Ureter (tissue), 1 donor: ENCODE measurements around the gene YOD1. TPM values are rescaled to one million over a fixed set of nuclear protein-coding genes. Genes with fewer than 3 reads are reported as not detected.
A peak's percentile ranks its signal among the peaks of the same experiment; 100 is the strongest.

ENCODE experiments used
- DNase-seq: peaks from one replicate; pipeline ENCODE4 v3.0.0-alpha.2; 2020; ENCODE audit warnings: low spot score
- total RNA-seq: library from RNA; stranded (reverse); gene quantifications from one replicate; pipeline ENCODE4 v1.2.4, GENCODE V29; 2023
- donor health status: DM: yes; HTN: yes; CAD: no.

Gene YOD1
- total RNA-seq, 1 donor from 2014 or later, result 9.8 TPM

- no peak for DNase-seq
Observed at GRCh38 chr1:207009182-207009850, 41.7 kb downstream of the YOD1 start.

DNA sequence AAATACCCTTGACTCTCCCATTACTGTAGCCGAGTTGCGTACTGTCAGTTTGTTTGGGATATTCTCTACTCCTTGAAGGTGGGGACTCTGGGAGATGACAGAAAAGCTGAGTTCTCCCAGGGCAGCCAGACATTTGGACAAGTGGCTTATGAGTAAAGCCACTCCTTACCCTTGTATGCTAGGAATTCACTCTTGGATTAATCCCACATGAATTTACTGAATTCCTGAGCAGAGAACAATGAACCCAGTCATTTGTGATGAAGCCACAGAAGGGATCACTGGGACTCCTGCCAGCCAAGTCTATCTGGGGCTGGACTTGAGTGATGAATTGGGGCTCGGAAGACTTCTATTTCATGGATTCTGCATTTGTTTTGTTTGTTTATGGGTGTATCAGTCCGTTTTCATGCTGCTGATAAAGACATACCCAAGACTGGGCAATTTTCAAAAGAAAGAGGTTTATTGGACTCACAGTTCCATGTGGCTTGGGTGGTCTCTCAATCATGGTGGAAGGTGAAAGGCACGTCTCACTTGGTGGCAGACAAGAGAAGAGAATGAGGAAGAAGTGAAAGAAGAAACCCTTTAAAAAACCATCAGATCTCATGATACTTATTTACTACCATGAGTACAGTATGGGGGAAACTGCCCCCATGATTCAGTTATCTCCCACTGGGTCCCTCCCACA is 43.5 kb downstream of the YOD1 start:
- no peak for DNase-seq

DNA sequence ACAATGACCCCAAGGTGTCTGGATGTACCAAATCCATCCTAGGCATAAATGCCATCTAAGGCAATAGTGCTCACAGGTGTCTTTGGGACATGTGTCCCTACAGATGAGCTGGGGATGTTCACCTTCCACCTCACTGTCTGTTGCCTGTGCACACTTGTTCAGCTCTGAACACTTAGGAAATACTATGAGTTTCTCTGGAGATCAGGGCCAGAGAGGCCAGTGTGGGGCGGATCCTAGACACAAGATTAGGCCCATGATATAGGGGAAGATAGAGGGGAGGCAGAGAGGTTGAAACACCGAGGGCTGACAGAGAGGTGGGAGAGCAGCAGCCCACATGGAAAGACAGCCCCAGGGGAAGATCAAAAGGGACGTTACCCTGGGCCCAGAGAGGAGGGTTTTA is 44.1 kb downstream of the YOD1 start:
- no peak for DNase-seq

DNA sequence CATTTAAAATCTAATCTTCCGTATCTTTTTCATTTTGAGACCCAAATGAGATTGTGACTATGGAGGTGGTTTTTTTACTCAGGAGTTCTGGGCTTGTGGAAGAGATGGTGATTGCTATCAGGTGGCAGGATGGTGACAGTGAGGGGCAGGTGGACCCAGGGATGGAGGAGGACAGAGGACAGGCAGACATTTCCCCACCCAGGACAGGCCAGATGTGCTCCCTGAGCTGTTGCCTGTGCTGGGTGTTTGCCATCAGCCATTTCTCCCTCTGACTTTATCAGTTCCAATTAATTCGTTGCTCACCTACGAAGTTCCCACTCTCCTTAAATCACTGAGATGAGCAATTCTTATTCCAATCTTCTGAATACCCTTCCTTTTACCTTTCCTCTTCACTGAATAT is 44.9 kb downstream of the YOD1 start:
- no peak for DNase-seq

DNA sequence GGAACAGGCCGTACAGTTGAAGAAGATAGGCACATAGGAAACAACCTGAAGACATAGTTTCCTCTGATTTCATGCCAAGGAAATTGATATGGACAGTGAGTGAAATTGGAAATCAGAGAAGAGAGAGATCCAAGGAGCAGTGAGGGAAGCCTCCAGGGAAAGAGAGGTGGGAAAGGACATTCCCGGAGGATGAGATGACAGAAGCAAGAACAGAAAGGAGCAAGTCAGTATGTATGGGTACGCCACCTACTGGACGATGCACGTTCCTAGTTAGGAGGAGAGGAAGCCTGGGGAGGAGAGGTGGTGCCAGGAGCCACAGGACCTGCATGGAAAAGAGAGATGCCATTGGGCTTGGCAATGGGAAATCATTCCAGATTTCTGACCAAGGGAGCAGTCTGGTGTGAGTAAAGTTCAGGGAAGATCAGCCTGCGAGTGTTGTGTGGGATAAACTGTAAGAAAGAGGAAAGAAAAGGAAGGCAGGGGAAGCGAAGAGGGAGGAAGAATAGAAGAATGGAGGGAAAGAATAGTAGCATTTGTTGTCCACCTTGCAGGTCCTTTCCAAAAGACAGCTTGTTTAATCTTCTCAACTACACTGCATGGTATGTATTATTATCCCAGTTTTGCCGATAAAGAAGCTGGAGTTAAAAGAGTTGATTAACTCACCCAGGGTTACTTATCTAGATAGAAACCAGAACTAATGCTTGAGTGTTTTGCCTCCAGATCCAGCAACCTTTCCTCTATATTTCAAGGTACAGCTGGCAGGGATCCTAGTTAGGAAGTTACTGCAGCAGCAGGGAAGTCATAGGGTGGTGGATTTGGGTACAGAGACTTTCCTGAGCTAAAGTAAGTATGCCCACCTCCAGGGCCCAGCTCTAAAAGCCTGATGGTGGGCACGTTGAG is 45.8 kb downstream of the YOD1 start:
- no peak for DNase-seq

DNA sequence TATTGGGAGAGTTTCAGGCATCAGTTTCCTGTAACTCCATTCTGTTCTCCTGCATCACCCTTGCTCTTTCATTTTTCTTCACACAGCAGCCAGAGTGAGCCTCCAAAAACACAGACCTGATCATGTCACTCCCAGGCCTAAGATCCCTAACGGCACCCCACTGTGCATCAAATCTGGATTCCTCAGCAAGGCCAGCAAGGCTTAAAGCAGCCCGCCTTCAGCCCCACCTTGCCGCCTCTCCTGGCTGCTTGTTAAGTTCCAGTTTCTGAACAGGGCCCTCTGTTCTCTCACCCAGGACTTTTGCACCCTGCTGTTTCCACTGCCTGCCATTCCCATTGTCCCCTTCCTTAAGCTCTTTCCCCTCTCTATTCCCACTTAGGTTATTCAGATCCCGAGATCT is 47.8 kb downstream of the YOD1 start:
- no peak for DNase-seq

DNA sequence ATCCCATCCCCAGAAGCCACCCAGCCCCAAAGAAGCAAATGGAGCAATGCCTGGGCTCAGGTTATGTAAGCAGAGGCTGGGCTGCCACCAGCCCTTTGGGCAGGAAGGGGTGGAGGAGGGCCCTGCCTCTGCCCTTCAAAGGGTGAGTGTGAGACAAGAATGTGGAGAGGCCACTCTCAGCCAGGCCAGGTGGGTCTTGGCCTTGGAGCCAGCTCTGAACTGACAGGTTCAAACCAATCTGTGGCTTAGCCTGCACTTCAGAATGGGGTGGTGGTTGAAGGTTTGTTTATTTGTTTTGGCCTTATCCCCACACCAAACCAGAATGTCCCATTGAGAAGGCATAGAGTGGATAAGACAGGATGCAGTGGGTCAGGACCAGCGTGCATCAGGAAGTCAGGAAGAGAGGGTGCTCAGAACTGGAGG is 48.3 kb downstream of the YOD1 start:
- peak; percentile 76 for DNase-seq

GRCh38 chr1:207001492-207002245 is 49.3 kb downstream of the YOD1 start:
- DNase-seq, result no peak

- DNase-seq, result no peak
Observed at GRCh38 chr1:207000651-207001291, 50.2 kb downstream of the YOD1 start.

GRCh38 chr1:206998816-206999215 is 52.2 kb downstream of the YOD1 start:
- DNase-seq, result no peak

Other genes starting within 250 kb of the YOD1 start
- not detected for gene IL20, start 185.6 kb downstream of the YOD1 start, total RNA-seq
- not detected for gene IL24, start 153.8 kb downstream of the YOD1 start, total RNA-seq
- 17.1 TPM for gene FCMR, start 129.3 kb downstream of the YOD1 start, total RNA-seq
- 670 TPM for gene PIGR, start 104.7 kb downstream of the YOD1 start, total RNA-seq
- gene FCAMR, start 80.7 kb downstream of the YOD1 start, total RNA-seq, result not detected
- 45.7 TPM for gene C1orf116, start 18.5 kb downstream of the YOD1 start, total RNA-seq
- gene PFKFB2, start 2.1 kb upstream of the YOD1 start, total RNA-seq, result 27.0 TPM
- gene C4BPB, start 37.7 kb upstream of the YOD1 start, total RNA-seq, result 0.34 TPM
- 0.21 TPM for gene C4BPA, start 53.0 kb upstream of the YOD1 start, total RNA-seq